GM06990 (cell line): ENCODE results near the gene SPATA13.

Experiments
- DNase-seq: peaks from one replicate; pipeline ENCODE4 v3.0.0-alpha.2; 2011; ENCODE audit not compliant: insufficient read length; ENCODE audit errors: extremely low read depth
- H3K27me3 ChIP-seq: replicated peaks from 2 replicates; pipeline ENCODE4 v1.6.0; 2011; ENCODE audit warnings: low read length; ENCODE audit not compliant: control insufficient read depth, insufficient read depth
- H3K36me3 ChIP-seq: 2 replicates; pipeline ENCODE4 v1.5.1; 2011; ENCODE audit warnings: low read length; ENCODE audit not compliant: control insufficient read depth, insufficient read depth
- H3K4me3 ChIP-seq: replicated peaks from 2 replicates; pipeline ENCODE4 v1.5.1; 2011; ENCODE audit warnings: low read depth, mild to moderate bottlenecking, control low read depth, low read length
- CTCF ChIP-seq: IDR thresholded peaks from 2 replicates; pipeline ENCODE4 v1.5.1; 2011; ENCODE audit warnings: low read length, control low read depth, mild to moderate bottlenecking, inconsistent platforms; ENCODE audit not compliant: insufficient read depth, poor library complexity, severe bottlenecking

SPATA13 gene

GRCh38 chr13:24178847-24179485 lies 18.4 kb downstream of the SPATA13 start:
- Histone ChIP-seq H3K4me3 (no peak overlapping the region), H3K27me3 (no peaks in the 10 kb centered on the region), H3K36me3 (no peaks in the 10 kb centered on the region)
- no peak for TF ChIP-seq CTCF
- DNase-seq: no peak

DNA sequence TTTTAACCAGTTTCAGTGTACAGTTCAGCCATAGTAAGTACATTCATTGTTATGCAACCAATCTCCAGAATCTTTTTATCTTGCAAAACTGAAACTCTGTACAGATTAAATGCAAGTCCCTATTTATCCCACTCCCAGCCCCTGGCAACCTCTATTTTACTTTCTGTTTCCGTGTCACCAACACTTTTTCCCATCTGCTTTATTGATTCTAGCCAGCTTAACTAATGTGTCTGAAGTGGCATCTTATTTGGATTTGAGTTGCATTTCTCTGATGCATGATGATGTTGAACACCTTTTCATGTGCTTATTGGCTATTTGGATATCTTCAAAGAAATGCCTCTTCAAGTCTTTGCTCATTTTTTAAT lies 18.9 kb downstream of the SPATA13 start:
- Histone ChIP-seq H3K27me3 (no peaks in the 10 kb centered on the region), H3K4me3 (no peak overlapping the region), H3K36me3 (no peaks in the 10 kb centered on the region)
- no peak for DNase-seq
- no peak for TF ChIP-seq CTCF

DNA sequence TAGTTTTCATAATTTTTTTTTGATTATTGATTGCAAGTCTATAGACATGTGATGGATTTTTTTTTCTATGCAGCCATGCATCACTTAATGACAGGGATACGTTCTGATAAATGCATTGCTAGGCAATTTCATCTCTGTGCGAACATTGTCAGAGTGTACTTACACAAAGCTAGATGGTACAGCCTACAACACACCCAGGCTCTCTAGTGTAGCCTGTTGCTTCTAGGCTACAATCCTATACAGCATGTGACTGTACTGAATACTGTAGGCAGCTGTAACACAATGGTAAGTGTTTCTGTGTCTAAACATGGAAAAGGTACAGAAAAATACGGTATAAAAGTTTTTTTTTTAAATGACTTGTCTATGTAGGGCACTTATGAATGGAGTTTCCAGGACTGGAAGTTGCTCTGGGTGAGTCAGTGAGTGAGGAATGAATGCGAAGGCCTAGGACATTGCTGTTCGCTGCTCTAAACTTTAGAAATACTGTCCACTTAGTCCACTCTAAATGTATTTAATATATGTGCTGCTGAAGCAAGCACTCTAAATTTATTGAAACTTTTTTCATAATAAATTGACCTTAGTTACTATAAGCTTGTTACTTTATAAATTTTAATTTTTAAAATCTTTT lies 20.3 kb downstream of the SPATA13 start:
- no peaks in the 10 kb centered on the region for H3K27me3 ChIP-seq
- no peak overlapping the region for H3K4me3 ChIP-seq
- no peaks in the 10 kb centered on the region for H3K36me3 ChIP-seq
- no peak for TF ChIP-seq CTCF
- no peak for DNase-seq

GRCh38 chr13:24181991-24182702 lies 21.6 kb downstream of the SPATA13 start:
- Histone ChIP-seq H3K36me3 (no peaks in the 10 kb centered on the region), H3K27me3 (no peaks in the 10 kb centered on the region), H3K4me3 (no peak overlapping the region)
- no peak for TF ChIP-seq CTCF
- no peak for DNase-seq

DNA sequence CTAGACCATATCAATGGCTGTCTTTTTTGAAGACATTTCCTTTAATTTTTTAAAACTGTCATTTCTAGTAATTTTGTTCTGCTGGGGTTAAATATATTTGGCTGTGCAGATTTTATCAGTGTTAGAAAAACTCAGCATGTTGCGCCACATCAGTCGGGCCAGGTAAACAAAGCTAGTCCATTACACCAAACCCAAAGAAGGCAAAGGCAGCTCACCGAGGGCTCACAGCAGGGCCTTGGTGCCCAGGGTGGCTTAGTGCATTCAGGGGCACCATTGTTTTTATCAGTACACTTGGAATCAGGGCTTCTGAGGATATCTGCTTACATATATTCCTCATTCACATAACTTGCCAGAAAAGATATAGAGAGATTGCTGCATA lies 22.2 kb downstream of the SPATA13 start:
- Histone ChIP-seq H3K4me3 (no peak overlapping the region), H3K27me3 (no peaks in the 10 kb centered on the region)
- TF ChIP-seq CTCF: no peak

More for the DNA sequence above, 22.2 kb downstream of the SPATA13 start:
- no peaks in the 10 kb centered on the region for H3K36me3 ChIP-seq
- no peak for DNase-seq
